Colonic mucosa (tissue), 4 donors: Measurements from ENCODE around the gene MEST. TPM values are rescaled to one million over a fixed set of nuclear protein-coding genes. Genes with fewer than 3 reads are reported as not detected.

Experiments
- DNase-seq: peaks from one replicate; pipeline ENCODE4 v3.0.0-alpha.2; 2020
- H3K27ac ChIP-seq: fragments of 200-600 bp; one replicate; pipeline ENCODE4 v1.8.0; 2021
- H3K27me3 ChIP-seq: fragments of 200-600 bp; one replicate; pipeline ENCODE4 v1.8.0; 2021
- H3K36me3 ChIP-seq: fragments of 200-600 bp; one replicate; pipeline ENCODE4 v1.8.0; 2021
- H3K4me1 ChIP-seq: fragments of 200-600 bp; one replicate; pipeline ENCODE4 v1.8.0; 2021; ENCODE audit warnings: mild to moderate bottlenecking
- H3K4me3 ChIP-seq: fragments of 200-600 bp; one replicate; pipeline ENCODE4 v1.8.0; 2021
- H3K9ac ChIP-seq, 2 donors: one replicate each; pipeline ENCODE4 v1.7.0; 2013; ENCODE audit warnings: control low read depth in 2 of 2, low read depth in 2 of 2, low read length in 2 of 2
- H3K9me3 ChIP-seq: fragments of 200-600 bp; one replicate; pipeline ENCODE4 v1.8.0; 2021
- CTCF ChIP-seq: fragments of 200-600 bp; IDR thresholded peaks from one replicate; pipeline ENCODE4 v1.8.0; 2022; ENCODE audit warnings: antibody characterized with exemption, mild to moderate bottlenecking
- intact Hi-C: fragments of 100-400 bp; cut with DNase I; formaldehyde crosslinking; loops from one replicate; pipeline ENCODE4 v1.14.1; 2022
- total RNA-seq, 2 donors: library from RNA; stranded (reverse); fragmentation: NEBNext Ultra II Directional in 1 of 2; extraction: Animal tissue kit (Norgen Biotek cat#: 25700) in 1 of 2; gene quantifications; one replicate each; pipeline ENCODE4 v1.2.1, GENCODE V29; 2021
- donor health status: healthy.
- donor health status: DM: no; HTN: no; CAD: no.
- donor health status: DM: no; HTN: no; CAD: no.

Gene MEST
- total RNA-seq, 2 donors from 2014 or later = 28.2 to 48.6 TPM

GRCh38 chr7:130452951-130453350 is 38.9 kb upstream of the MEST start:
- no peaks in the 10 kb centered on the region for H3K36me3 ChIP-seq
- TF ChIP-seq CTCF = no peak
- no peaks in the 10 kb centered on the region for H3K27me3 ChIP-seq
- no peak for DNase-seq
- no peaks in the 10 kb centered on the region for H3K4me1 ChIP-seq
- H3K27ac ChIP-seq = no peak overlapping the region
- no peak overlapping the region for H3K4me3 ChIP-seq
- intact Hi-C loops = no loop called here
- H3K9me3 ChIP-seq = no peaks in the 10 kb centered on the region
- no peak overlapping the region for H3K9ac ChIP-seq

GRCh38 chr7:130454959-130455358 is 36.9 kb upstream of the MEST start:
- Histone ChIP-seq H3K4me1 (no peaks in the 10 kb centered on the region), H3K36me3 (no peaks in the 10 kb centered on the region), H3K9me3 (no peaks in the 10 kb centered on the region), H3K9ac (no peak overlapping the region), H3K27ac (no peak overlapping the region), H3K27me3 (no peaks in the 10 kb centered on the region), H3K4me3 (no peak overlapping the region)
- DNase-seq = no peak
- TF ChIP-seq CTCF = no peak
- intact Hi-C loops = no loop called here

GRCh38 chr7:130458257-130458656 is 33.6 kb upstream of the MEST start:
- intact Hi-C loops = no loop called here
- Histone ChIP-seq H3K27me3 (no peaks in the 10 kb centered on the region), H3K27ac (no peak overlapping the region), H3K9me3 (no peaks in the 10 kb centered on the region), H3K9ac (no peak overlapping the region), H3K36me3 (no peaks in the 10 kb centered on the region), H3K4me1 (no peaks in the 10 kb centered on the region), H3K4me3 (no peak overlapping the region)
- no peak for TF ChIP-seq CTCF
- no peak for DNase-seq

GRCh38 chr7:130461272-130461671 is 30.6 kb upstream of the MEST start:
- Histone ChIP-seq H3K9me3 (no peaks in the 10 kb centered on the region), H3K27me3 (no peaks in the 10 kb centered on the region), H3K9ac (no peak overlapping the region), H3K36me3 (no peaks in the 10 kb centered on the region), H3K4me3 (no peak overlapping the region), H3K27ac (no peak overlapping the region), H3K4me1 (peaks cover 8% of the 10 kb centered on the region)
- intact Hi-C loops = no loop called here
- DNase-seq = no peak
- no peak for TF ChIP-seq CTCF

- Histone ChIP-seq H3K27me3 (no peaks in the 10 kb centered on the region), H3K27ac (no peak overlapping the region), H3K9me3 (no peaks in the 10 kb centered on the region), H3K9ac (no peak overlapping the region), H3K4me1 (peaks cover 8% of the 10 kb centered on the region), H3K36me3 (no peaks in the 10 kb centered on the region), H3K4me3 (no peak overlapping the region)
- no peak for TF ChIP-seq CTCF
- DNase-seq = no peak
- intact Hi-C loops = no loop called here
Observed at GRCh38 chr7:130463553-130464434, 28.1 kb upstream of the MEST start.
